AML-193 (cell line): Measurements from ENCODE around the gene POLG2.
"Not testable (repeated sequence)": the region's sequence is repeated elsewhere in the genome, so short reads cannot be mapped to it uniquely, and the experiment has no call there.

Source experiments
- DNase-seq, 2 experiments: peaks; one replicate each; lab custom pipeline; 2025; lab: John Stamatoyannopoulos, UW

POLG2 gene

DNA sequence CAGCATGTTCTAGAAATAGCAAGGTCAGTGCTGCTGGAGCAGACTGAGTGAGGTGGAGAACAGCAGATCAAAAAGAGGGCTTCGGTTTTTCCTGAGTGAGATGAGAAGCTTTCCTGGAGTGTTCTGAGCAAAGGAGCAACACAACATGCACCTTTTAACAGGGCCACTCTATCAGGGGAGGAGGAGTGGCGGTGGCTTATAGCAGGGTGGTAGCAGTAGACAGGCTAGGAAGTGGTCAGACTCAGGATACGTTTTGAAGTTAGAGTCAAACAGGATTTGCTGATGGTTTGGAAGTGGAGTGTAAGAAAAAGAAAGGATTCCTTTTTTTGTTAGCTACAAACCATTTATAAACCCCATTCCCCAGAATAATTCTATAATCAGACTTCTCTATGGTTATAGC lies 12.5 kb downstream of the POLG2 start:
- DNase-seq, result no peak

- DNase-seq, result no peak
Measured at GRCh38 chr17:64480951-64481350, 15.9 kb downstream of the POLG2 start.

GRCh38 chr17:64477849-64478248 lies 19.0 kb downstream of the POLG2 start:
- DNase-seq, result no peak

GRCh38 chr17:64472564-64472963 lies 24.3 kb downstream of the POLG2 start:
- DNase-seq, result no peak

DNA sequence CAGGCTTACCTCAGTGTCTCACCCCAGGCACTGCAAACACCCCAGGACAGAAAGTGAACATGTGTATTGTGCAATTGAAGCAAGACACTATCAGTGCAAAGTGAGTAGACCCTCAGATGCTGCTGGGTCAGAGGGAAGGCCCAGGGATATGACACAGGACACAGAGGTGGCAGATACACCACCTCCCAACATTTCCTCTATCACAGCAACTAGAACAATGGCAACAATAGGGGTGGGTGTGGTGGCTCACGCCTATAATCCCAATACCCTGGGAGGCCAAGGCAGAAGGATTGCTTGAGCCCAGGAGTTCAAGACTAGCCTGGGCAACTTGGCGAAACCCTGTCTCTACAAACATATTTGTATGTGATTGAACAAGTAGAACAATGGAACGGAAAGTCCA lies 25.4 kb downstream of the POLG2 start:
- DNase-seq, result no peak

DNA sequence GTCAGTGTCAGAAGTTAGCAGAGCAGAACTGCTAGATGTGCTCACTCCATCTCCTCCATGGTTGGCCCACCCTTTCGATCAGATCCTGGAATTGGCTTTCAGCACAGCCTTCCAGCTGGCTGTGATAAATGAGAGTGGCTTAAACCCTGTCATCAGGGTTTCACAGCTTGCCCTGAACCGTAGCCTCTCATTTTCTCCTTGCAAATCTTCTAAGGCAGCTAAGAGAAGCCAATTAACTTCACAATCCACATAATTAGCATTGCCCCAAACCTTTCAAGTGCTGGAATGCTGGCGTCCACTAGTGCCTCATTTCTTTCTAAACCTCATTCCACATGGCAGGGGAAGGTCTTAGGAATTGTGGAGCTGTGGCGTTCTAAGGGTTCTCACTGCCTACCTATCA lies 26.2 kb downstream of the POLG2 start:
- DNase-seq, result no peak

- not testable (repeated sequence) for DNase-seq
Measured at GRCh38 chr17:64466834-64467233, 30.0 kb downstream of the POLG2 start.

DNA sequence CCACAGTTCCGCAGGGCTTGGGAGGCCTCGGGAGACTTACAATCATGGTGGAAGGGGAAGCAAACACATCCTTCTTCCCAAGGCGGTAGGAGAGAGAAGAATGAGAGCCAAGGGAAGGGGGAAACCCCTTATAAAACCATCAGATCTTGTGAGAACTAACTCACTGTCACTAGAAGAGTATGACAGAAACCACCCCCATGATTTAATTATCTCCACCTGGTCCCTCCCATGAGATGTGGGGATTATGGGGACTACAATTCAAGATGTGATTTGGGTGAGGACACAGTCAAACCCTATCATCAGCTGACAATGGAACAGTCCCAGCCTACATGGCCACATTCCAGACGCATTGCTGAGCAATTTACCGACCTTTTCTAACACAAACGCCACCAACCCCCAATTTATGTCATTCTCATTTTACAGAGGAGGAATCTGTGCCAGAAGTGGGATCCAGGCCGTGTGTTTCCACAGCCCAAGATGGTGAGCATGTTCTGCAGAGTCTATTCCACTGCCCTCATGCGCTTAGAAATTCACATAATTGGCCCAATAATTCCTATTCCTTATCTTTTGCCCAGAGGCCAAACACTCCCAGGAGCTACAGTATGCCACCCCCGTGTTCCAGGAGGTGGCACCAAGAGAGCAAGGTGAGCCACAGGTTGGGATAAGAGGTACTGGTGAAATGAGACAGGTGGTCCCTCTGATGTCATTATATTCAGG lies 30.7 kb downstream of the POLG2 start:
- DNase-seq, result no peak

GRCh38 chr17:64461788-64462187 lies 35.1 kb downstream of the POLG2 start:
- DNase-seq, result no peak

DNA sequence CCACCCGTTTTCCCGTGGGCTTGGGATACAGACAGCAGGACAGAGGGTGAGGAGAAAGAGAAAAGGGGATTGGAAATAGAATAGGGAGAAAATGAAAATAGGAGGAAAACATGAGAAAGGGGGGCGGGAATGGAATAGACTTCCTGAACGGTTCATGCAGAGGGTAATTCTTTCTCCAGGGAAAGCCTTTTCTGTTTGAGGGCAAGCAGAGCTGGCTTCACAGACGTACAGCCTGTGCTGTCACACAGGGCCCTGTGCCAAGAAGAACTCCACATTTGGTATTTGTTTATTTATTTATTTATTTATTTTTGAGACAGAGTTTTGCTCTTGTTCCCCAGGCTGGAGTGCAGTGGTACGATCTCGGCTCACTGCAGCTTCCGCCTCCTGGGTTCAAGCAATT lies 35.9 kb downstream of the POLG2 start:
- DNase-seq, result no peak

DNA sequence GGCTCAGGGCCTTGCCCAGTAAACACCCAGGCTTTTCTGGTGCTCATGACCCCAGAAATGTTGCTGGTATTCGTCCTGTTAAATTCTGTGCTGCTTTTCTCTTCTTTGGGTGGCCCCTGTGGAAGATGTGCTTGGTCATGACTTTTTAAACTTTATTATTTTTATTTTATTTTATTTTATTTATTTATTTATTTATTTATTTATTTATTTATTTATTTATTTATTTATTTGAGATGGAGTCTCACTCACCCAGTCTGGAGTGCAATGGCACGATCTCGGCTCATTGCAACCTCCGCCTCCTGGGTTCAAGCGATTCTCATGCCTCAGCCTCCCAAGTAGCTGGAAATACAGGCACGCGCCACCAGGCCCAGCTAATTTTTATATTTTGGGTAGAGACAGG lies 37.0 kb downstream of the POLG2 start:
- DNase-seq, result not testable (repeated sequence)

DNA sequence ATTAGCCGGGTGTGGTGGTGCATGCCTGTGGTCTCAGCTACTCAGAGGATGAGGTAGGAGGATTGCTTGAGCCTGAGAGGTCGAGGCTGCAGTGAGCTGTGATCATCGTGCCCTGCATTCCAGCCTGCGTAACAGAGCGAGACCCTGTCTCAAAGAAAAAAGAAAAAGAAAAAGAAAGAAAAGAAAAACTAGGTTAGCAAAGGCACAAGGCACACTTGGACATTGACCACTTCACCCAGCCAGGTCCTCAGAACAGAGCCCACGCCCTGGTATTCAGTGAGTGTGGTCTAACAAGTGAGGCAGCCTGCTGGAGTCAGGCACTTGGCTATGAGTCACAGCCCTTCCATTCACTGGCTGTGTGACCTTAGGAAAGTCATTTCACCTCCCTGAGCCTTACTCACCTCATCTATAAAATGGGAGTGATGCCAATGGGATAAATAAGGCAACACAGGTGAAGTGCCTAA lies 37.5 kb downstream of the POLG2 start:
- no peak for DNase-seq

GRCh38 chr17:64458756-64459155 lies 38.1 kb downstream of the POLG2 start:
- DNase-seq, result no peak

- DNase-seq, result no peak
Measured at GRCh38 chr17:64457156-64457555, 39.7 kb downstream of the POLG2 start.

DNA sequence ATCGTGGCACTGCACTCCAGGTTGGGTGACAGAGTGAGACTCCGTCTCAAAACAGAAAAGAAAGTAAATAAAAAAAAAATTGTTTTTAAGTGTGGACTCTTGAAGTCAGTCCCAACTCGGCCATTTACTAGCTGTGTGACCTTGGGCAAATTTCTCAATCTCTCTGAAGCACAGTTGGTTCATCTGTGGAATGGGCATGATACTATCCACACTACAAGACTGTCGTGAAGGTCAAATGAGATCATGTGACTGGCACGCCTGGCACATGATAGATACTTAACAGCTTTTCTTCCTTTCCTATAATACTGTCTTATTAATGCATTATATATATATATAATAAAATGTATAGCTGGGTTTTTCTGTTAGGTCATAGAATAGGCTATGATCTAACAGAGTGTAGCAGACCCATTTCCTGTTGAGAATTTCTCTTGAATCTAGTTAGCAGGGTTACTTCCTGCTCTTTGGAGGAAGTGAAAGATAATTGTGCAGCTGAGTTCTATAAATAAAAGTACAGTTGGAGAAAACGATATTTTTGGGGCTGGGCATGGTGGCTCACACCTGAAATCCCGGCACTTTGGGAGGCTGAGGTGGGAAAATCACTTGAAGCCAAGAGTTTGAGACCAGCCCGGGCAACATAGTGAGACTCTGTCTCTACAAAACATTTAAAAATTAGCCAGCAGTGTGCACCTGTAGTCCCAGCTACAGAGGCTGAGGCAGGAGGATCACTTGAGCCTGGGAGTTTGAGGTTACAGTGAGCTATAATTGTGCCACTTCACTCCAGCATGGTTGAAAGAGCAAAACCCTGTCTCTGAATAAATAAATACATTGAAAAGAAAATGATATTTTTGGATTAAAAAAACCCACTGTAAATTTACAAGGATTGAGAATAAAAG lies 40.6 kb downstream of the POLG2 start:
- peak; percentile 75 to 81 for DNase-seq

DNA sequence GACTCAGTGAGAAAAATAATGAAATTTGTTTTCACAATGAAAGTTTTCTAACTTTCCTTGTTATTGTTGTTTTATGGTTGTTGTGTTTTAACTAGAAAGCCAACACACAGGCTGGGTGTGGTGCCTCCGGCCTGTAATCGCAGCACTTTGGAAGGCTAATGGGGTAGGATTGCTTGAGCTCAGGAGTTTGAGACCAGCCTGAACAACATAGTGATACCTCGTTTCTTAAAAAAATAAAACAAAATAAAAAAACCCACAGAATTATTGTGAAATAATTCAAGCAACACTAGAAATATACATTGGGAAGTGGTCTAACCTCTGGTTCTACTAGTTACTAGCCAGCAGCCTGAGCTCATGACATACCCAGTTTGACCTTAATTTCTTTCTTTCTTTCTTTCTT lies 47.3 kb downstream of the POLG2 start:
- DNase-seq, result peak; percentile 51 to 70

DNA sequence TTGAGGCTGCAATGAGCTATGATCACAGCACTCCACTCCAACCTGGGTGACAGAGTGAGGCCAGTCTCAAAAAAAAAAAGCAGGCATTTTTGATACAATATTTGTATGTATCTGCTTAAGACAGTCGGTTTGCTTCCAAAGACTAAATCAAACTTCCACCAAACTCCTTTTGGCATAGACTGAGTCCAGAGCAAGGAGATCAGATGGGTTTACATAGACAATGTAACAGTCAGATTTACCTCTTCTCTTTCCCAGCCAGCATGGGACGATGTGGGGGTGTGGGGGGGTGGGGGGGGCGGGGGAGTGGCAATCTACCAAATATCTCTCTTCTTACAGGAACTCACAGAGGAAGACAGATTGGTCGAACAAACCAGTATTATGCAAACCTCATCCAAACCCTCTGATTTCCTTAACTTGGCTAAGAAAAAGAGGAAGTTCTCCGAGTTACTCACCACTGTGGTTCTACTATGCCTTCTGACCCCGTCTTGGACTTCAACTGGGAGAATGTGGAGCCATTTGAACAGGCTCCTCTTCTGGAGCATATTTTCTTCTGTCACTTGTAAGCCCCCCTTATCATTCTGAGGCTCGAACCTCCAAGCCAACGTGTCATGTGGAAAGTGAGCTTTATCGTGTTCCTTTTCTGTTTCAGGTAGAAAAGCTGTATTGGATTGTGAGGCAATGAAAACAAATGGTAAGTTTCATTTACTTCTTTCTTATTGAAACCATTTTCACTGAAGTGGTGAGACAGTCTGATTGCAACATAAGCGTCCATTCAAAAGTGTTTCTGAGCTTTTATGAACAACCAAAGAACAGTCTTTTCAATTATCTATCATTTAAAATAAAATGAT lies 48.0 kb downstream of the POLG2 start, which contains the start of gene MILR1:
TSS of gene MILR1 (plus strand) at position 451 of the 848 bp plus-strand sequence. CDS start at position 505, 54 bp downstream.
- DNase-seq, result peak; percentile 100

DNA sequence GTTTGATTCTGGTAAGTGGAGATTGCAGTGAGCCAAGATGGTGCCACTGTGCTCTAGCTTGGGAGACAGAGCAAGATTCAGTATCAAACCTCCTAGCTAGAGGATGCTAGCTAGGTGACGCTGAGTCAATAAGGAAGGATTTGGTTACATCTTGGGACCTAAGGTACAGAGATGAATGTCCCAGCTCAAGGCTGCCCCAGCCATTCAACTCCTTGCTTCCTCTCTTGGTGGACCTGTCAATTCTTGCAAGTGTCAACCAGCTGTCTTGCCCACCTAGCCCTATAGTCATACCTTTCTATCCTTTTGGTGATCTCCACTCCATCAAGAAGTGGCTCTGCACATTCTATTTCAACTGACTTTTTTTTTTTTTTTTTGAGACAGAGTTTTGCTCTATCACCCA lies 49.3 kb downstream of the POLG2 start:
- no peak for DNase-seq

- no peak for DNase-seq
Measured at GRCh38 chr17:64443086-64443760, 53.6 kb downstream of the POLG2 start.

- no peak for DNase-seq
Measured at GRCh38 chr17:64442541-64442971, 54.3 kb downstream of the POLG2 start.

GRCh38 chr17:64441772-64442540 lies 54.9 kb downstream of the POLG2 start:
- DNase-seq, result peak; percentile 89 to 91
